ENCODE results near the gene FNBP1L.
A peak's percentile ranks its signal among the peaks of the same experiment; 100 is the strongest.

FNBP1L gene

DNA sequence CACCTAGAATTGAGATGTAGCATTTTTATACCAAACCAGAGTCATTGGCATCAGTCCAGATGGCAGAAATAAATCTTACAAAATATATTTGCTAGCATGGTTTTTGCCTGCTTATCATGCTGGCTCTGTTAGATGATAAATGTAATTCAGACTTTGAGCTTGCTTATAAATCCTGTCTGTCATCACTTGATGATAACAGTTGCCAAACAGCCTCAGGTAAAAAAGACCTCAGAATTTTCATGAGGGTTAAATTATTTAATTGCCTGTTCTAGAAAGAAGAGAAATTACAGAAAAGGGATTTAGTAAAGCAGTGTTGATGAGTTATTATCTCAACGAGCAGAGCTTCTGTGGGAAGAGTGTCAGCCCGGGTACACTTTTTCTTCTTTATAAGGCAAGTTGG is 83.3 kb downstream of the FNBP1L start:
- Mint-ChIP-seq H3K27me3 (ENCODE audit: low read depth, poor library complexity) (no peaks in the 10 kb centered on the region), H3K27ac (peak overlapping the region; percentile 89), H3K4me3 (no peak overlapping the region), H3K9me3 (no peaks in the 10 kb centered on the region), H3K36me3 (ENCODE audit: low read depth) (peaks cover 78% of the 10 kb centered on the region), H3K4me1 (no peaks in the 10 kb centered on the region)
- TF ChIP-seq, protein P1, sequence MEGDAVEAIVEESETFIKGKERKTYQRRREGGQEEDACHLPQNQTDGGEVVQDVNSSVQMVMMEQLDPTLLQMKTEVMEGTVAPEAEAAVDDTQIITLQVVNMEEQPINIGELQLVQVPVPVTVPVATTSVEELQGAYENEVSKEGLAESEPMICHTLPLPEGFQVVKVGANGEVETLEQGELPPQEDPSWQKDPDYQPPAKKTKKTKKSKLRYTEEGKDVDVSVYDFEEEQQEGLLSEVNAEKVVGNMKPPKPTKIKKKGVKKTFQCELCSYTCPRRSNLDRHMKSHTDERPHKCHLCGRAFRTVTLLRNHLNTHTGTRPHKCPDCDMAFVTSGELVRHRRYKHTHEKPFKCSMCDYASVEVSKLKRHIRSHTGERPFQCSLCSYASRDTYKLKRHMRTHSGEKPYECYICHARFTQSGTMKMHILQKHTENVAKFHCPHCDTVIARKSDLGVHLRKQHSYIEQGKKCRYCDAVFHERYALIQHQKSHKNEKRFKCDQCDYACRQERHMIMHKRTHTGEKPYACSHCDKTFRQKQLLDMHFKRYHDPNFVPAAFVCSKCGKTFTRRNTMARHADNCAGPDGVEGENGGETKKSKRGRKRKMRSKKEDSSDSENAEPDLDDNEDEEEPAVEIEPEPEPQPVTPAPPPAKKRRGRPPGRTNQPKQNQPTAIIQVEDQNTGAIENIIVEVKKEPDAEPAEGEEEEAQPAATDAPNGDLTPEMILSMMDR (IDR thresholded peaks at IDR 0.05) = no peak
- DNase-seq = no peak

DNA sequence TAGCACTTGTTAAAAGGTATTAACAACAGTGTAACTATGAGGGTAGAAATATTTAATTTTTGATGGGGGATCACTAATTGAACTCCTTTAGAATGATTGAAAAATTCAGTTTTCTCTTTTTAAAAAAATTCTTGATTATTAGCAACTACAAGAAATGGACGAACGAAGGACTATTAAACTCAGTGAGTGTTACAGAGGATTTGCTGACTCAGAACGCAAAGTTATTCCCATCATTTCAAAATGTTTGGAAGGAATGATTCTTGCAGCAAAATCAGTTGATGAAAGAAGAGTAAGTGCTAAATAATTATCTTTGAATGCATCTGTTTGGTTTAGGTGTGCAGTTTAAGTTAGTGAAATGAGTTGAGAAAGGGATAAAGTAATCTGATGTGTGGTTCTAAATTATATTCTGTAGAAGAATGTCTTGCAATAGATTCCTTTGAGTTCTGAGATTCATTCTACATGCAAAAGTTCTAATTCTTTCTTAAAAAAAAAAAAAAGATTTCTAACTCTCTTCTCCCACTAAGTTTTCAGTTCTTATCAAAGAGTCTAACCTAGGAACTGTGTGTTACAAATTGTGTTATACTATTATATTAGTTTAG is 85.0 kb downstream of the FNBP1L start:
- H3K27me3 Mint-ChIP-seq (ENCODE audit: low read depth, poor library complexity) = no peaks in the 10 kb centered on the region
- no peak overlapping the region for H3K27ac Mint-ChIP-seq
- DNase-seq = no peak
- H3K4me3 Mint-ChIP-seq = no peak overlapping the region
- H3K36me3 Mint-ChIP-seq (ENCODE audit: low read depth) = peaks cover 69% of the 10 kb centered on the region
- no peaks in the 10 kb centered on the region for H3K9me3 Mint-ChIP-seq
- no peaks in the 10 kb centered on the region for H3K4me1 Mint-ChIP-seq
- TF ChIP-seq, protein P1 (IDR thresholded peaks at IDR 0.05) = no peak

DNA sequence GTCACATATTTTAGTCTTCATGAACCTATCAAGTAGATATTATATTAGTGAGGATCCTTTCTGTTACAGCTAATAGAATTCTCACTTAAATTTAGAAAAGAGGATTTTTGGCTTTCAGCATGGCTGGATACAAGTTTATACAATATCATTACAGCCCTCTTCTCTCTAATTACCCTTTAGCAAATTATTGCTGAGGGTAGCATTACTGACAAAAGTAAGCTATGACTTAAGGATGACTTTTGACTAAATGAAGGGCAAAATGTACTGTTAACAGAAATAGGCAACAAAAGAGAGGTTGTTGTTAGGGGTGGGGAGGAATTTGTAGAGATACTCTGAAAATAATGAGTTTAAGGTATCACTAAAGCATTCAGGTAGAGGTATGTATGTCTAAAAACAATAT is 85.8 kb downstream of the FNBP1L start:
- no peaks in the 10 kb centered on the region for H3K27me3 Mint-ChIP-seq (ENCODE audit: low read depth, poor library complexity)
- no peak for DNase-seq
- no peaks in the 10 kb centered on the region for H3K4me1 Mint-ChIP-seq
- peak overlapping the region; percentile 11 for H3K27ac Mint-ChIP-seq
- no peaks in the 10 kb centered on the region for H3K9me3 Mint-ChIP-seq
- TF ChIP-seq, protein P1 (IDR thresholded peaks at IDR 0.05) = no peak
- no peak overlapping the region for H3K4me3 Mint-ChIP-seq
- H3K36me3 Mint-ChIP-seq (ENCODE audit: low read depth) = peaks cover 61% of the 10 kb centered on the region

DNA sequence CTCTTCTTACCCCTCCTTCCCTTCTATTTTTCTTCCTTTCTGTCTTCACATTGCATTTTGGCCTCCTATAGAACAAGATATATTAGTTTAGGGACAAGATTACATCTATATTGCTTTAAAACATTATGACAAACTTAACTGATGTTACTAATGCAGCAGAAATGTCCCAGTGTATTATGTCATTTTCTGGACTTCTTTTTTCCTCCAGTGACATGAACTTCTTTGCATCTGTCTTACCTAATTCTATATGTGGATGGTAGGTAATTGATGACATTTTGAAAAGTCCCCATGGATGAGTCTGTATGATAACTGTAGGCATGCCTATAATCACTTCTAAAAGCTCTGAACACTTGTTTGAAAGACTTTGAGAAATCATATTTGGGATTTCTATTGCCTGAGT is 89.5 kb downstream of the FNBP1L start:
- Mint-ChIP-seq H3K9me3 (no peaks in the 10 kb centered on the region), H3K27ac (no peak overlapping the region), H3K4me1 (no peaks in the 10 kb centered on the region), H3K27me3 (ENCODE audit: low read depth, poor library complexity) (no peaks in the 10 kb centered on the region), H3K4me3 (no peak overlapping the region), H3K36me3 (ENCODE audit: low read depth) (peaks cover 36% of the 10 kb centered on the region)
- DNase-seq = no peak
- TF ChIP-seq, protein P1 (IDR thresholded peaks at IDR 0.05) = no peak

DNA sequence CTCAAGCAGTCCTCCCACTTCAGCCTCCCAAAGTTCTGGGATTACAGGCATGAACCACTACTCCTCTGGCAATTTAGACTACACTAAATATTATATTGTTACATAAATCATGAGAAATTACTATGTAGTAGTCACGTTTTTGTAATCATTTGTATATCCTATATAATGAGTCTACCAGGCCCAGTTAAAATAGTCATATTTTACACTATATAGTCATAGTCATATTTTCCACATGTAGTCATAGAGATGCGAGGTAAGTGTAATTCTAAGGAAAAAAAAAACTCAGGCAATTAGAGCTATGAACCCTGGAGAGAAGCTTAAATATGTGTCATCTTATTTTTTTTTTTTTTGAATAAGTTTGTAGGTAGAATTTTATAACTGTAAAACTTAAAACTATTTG is 90.0 kb downstream of the FNBP1L start:
- no peaks in the 10 kb centered on the region for H3K27me3 Mint-ChIP-seq (ENCODE audit: low read depth, poor library complexity)
- no peak for DNase-seq
- no peaks in the 10 kb centered on the region for H3K4me1 Mint-ChIP-seq
- H3K36me3 Mint-ChIP-seq (ENCODE audit: low read depth) = peaks cover 31% of the 10 kb centered on the region
- no peaks in the 10 kb centered on the region for H3K9me3 Mint-ChIP-seq
- H3K4me3 Mint-ChIP-seq = no peak overlapping the region
- TF ChIP-seq, protein P1 (IDR thresholded peaks at IDR 0.05) = no peak
- peak overlapping the region; percentile 37 for H3K27ac Mint-ChIP-seq

DNA sequence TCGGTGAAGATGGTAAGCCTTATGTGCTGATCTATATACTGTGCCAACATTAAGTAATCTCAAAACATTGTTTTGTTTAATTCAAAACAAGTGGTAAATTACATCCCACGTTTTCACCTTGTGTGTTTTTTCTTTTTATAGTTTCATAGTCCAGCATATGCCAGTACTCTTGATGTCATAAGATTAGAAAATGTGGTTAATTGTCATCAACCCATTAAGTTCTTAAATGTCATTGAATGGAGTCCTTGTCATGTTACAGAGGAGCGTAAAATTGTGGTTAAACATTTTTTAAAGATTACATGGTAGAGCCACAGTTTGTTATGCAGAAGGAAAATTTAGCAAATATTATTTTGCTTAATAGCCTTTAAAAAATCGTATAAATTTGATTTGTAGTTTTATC is 93.1 kb downstream of the FNBP1L start:
- Mint-ChIP-seq H3K27ac (no peak overlapping the region), H3K4me1 (no peaks in the 10 kb centered on the region)

More for the DNA sequence above, 93.1 kb downstream of the FNBP1L start:
- H3K36me3 Mint-ChIP-seq (ENCODE audit: low read depth) = peaks cover 18% of the 10 kb centered on the region
- no peak for DNase-seq
- H3K9me3 Mint-ChIP-seq = no peaks in the 10 kb centered on the region
- no peak overlapping the region for H3K4me3 Mint-ChIP-seq
- TF ChIP-seq, protein P1 (IDR thresholded peaks at IDR 0.05) = no peak
- no peaks in the 10 kb centered on the region for H3K27me3 Mint-ChIP-seq (ENCODE audit: low read depth, poor library complexity)
